HFFc6 (cell line): ENCODE results near the gene PALD1. TPM values are rescaled to one million over a fixed set of nuclear protein-coding genes. Genes with fewer than 3 reads are reported as not detected.

Experiments
- DNase-seq: peaks from one replicate; pipeline ENCODE4 v3.0.0-alpha.2; 2018
- H3K27ac Mint-ChIP-seq: 2 replicates; pipeline ENCODE4 v1.8.0; 2020; ENCODE audit warnings: mild to moderate bottlenecking, mixed read lengths
- H3K27me3 Mint-ChIP-seq: 2 replicates; pipeline ENCODE4 v1.8.0; 2021; ENCODE audit warnings: mild to moderate bottlenecking, moderate library complexity, mixed read lengths; ENCODE audit not compliant: insufficient read depth
- H3K36me3 Mint-ChIP-seq: 2 replicates; pipeline ENCODE4 v1.8.0; 2021; ENCODE audit warnings: low read depth, mixed read lengths
- H3K4me1 Mint-ChIP-seq: 2 replicates; pipeline ENCODE4 v1.8.0; 2020; ENCODE audit warnings: low read depth, mixed read lengths
- H3K4me3 Mint-ChIP-seq: 2 replicates; pipeline ENCODE4 v1.8.0; 2020; ENCODE audit warnings: mild to moderate bottlenecking, moderate library complexity, mixed read lengths
- H3K9me3 Mint-ChIP-seq: 2 replicates; pipeline ENCODE4 v1.8.0; 2020; ENCODE audit warnings: mild to moderate bottlenecking, mixed read lengths
- total RNA-seq, 6 experiments: library from RNA; stranded (reverse); fragmentation: NEBNext Ultra II Directional; extraction: Animal tissue kit (Norgen Biotek cat#: 25700); gene quantifications; 2 replicates in 1 of 6; 3 replicates in 5 of 6; pipeline ENCODE4 v1.2.3, GENCODE V29; 2021
- TF ChIP-seq, protein P1 (sequence below): fragments of 200-600 bp; sonication (generic); IDR thresholded peaks from 2 replicates; pipeline ENCODE4 v1.5.0; 2021; ENCODE audit warnings: antibody characterized with exemption, mild to moderate bottlenecking

PALD1 gene
- total RNA-seq, 6 experiments from 2014 or later, result not detected

DNA sequence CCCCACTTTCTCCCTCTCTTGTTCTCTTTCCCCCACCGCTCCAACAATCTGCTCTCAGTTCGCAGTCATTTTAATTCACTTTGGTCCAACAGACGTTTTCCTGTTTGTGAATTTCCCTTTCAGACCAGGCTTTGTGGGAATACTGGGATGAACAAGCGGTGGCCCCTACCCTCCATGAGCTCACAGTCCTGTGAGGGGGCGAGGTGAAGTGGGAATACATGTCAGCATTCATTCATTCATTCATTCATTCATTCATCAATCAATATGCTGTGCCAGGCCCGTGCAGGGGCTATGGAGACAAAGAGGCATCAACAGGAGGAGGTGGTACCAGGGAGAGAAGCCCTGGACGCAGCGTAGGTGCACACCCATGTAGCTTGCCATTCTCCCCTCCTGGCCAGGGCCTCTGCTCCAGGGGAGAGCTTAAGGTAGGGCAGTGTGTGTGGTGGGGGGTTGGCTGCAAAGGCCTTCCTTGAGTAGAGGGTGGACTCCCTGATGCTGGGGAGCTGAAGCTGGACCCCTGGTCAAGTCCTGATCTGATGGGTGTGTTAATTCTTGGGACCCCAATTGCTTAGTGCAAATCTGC is 107.9 kb downstream of the PALD1 start:
- H3K4me3 Mint-ChIP-seq, result no peak overlapping the region
- no peaks in the 10 kb centered on the region for H3K4me1 Mint-ChIP-seq
- TF ChIP-seq, protein P1, sequence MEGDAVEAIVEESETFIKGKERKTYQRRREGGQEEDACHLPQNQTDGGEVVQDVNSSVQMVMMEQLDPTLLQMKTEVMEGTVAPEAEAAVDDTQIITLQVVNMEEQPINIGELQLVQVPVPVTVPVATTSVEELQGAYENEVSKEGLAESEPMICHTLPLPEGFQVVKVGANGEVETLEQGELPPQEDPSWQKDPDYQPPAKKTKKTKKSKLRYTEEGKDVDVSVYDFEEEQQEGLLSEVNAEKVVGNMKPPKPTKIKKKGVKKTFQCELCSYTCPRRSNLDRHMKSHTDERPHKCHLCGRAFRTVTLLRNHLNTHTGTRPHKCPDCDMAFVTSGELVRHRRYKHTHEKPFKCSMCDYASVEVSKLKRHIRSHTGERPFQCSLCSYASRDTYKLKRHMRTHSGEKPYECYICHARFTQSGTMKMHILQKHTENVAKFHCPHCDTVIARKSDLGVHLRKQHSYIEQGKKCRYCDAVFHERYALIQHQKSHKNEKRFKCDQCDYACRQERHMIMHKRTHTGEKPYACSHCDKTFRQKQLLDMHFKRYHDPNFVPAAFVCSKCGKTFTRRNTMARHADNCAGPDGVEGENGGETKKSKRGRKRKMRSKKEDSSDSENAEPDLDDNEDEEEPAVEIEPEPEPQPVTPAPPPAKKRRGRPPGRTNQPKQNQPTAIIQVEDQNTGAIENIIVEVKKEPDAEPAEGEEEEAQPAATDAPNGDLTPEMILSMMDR, result no peak
- H3K27ac Mint-ChIP-seq, result no peak overlapping the region
- H3K27me3 Mint-ChIP-seq, result peaks cover 44% of the 10 kb centered on the region
- no peaks in the 10 kb centered on the region for H3K36me3 Mint-ChIP-seq
- no peak for DNase-seq
- H3K9me3 Mint-ChIP-seq, result no peaks in the 10 kb centered on the region

DNA sequence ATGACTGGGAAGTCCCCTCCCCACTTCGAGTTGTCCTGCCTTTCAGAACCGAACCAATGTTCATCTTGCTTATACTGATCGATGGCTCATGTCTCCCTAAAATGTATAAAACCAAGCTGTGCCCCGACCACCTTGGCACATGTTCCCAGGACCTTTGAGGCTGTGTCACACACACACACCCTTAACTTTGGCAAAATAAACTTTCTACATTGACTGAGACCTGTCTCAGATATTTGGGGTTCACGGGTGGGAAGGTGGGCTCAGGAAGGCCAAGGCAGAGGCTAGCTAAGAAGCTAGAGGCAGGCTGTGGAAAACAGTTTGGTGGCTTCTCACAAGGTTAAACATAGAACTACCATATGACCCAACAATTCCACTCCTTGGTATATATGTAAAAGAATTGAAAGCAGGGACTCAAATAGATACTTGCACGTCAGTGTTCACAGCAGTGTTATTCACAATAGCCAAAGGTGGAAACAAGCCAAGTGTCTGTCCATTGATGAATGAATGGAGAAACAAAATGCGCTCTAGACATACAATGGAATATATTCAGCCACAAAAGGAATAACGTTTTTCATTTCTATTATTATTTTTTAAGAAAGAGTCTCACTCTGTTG is 108.6 kb downstream of the PALD1 start:
- H3K27me3 Mint-ChIP-seq, result peaks cover 48% of the 10 kb centered on the region
- no peak overlapping the region for H3K27ac Mint-ChIP-seq
- no peaks in the 10 kb centered on the region for H3K9me3 Mint-ChIP-seq
- no peak for DNase-seq
- no peaks in the 10 kb centered on the region for H3K36me3 Mint-ChIP-seq
- TF ChIP-seq, protein P1, result no peak
- no peaks in the 10 kb centered on the region for H3K4me1 Mint-ChIP-seq
- H3K4me3 Mint-ChIP-seq, result no peak overlapping the region

DNA sequence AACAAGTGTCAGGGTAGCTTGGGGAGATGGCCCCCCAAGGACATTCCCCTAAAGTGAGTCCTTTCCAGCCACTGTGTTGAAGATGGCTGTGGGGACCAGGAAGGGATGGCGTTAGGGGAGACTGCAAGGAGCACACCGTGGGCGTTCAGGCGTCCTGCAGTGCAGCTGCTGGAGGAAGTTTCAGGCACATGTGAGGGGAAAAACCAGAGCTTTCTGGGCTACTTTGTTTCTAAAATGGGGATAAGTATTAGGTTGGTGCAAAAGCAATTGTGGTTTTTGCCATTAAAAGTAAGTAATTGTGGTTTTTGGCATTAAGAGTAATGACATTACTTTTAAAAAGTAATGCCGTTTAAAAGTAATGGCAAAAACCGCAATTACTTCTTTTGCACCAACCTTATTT is 109.7 kb downstream of the PALD1 start:
- no peaks in the 10 kb centered on the region for H3K36me3 Mint-ChIP-seq
- TF ChIP-seq, protein P1, result no peak
- H3K27ac Mint-ChIP-seq, result no peak overlapping the region
- H3K27me3 Mint-ChIP-seq, result peaks cover 55% of the 10 kb centered on the region
- H3K4me1 Mint-ChIP-seq, result no peaks in the 10 kb centered on the region
- no peak overlapping the region for H3K4me3 Mint-ChIP-seq
- no peaks in the 10 kb centered on the region for H3K9me3 Mint-ChIP-seq
- DNase-seq, result no peak

DNA sequence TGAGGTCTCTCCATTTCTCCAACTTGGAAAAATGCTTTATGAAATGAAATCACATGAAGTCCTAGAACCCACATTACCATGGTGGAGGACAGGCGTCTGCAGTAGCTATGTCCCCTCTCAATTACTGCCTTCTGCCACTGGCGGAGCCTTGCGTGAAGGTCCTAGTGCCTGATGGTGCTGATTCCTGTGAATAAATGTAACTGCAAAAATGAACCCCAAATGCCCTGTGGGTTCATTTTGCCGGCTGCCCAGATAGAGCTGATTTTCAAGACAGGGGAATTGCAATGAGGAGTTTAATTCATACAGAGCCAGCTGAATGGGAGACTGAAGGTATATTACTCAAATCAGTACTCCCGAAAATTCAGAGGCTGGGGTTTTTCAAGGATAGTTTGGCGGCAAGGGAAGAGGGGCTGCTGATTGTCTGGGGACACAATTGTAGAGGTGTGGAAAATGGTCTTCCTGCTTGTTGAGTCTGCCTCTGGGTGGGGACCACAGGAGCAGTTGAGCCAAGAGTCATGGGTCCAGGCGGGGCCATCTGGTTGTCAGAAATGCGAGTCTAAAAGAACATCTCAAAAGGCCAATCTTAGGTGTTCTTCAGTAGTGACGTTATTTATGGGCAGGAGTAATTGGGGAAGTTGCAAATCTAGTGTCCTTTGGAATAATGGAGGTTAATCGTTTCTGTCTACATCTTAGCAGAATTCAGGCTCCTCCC is 110.4 kb downstream of the PALD1 start:
- Mint-ChIP-seq H3K36me3 (no peaks in the 10 kb centered on the region), H3K4me1 (no peaks in the 10 kb centered on the region), H3K27ac (no peak overlapping the region), H3K9me3 (no peaks in the 10 kb centered on the region), H3K27me3 (peaks cover 56% of the 10 kb centered on the region), H3K4me3 (no peak overlapping the region)
- DNase-seq, result no peak
- TF ChIP-seq, protein P1, result no peak

DNA sequence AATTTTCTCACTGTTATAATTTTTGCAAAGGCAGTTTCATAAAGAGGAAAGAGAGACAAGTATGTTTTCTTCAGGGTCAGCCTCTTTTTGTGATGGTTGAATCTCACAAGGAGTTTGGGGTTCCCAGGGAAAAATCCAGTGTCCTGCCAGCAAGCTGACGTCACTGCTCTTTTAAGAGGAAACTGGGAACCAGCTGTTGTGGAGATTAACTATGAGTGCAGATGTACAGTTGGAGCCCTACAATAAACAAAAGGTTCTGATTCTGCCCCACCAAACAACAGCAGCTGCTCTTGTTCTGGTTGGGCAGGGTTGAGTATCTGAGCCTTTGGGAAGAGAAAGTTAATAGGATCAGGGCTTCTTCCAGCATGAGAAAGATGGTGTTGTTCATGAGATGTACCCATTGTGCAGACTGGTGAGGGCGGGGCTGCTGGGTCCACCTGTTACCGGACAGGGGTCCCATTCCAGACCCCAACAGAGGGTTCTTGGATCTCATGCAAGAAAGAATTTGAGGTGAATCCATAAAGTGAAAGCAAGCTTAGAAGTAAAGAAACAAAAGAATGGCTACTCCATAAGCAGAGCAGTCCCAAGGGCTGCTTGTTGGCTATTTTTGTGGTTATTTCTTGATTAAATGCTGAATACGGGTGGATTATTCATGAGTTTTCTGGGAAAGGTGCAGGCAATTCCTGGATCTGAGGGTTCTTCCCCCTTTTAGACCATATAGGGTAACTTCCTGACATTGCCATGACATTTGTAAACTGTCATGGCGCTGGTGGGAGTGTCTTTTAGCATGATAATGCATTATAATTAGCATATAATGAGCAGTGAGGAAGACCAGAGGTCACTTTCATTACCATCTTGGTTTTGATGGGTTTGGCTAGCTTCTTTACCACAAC is 111.4 kb downstream of the PALD1 start:
- Mint-ChIP-seq H3K4me3 (no peak overlapping the region), H3K27me3 (peaks cover 51% of the 10 kb centered on the region), H3K9me3 (no peaks in the 10 kb centered on the region), H3K36me3 (no peaks in the 10 kb centered on the region), H3K4me1 (no peaks in the 10 kb centered on the region), H3K27ac (no peak overlapping the region)
- TF ChIP-seq, protein P1, result no peak
- no peak for DNase-seq
